Naive thymus-derived CD4-positive, alpha-beta T cell (primary cell): Measurements from ENCODE around the gene SSBP1. TPM values are rescaled to one million over a fixed set of nuclear protein-coding genes. Genes with fewer than 3 reads are reported as not detected.
"Not testable (repeated sequence)": the region's sequence is repeated elsewhere in the genome, so short reads cannot be mapped to it uniquely, and the experiment has no call there.

Experiments used
- ATAC-seq: fragments of 150-1000 bp; cut with Tn5 transposase; 2 replicates; pipeline ENCODE4 v1.10.0; 2021; ENCODE audit warnings: mild to moderate bottlenecking, moderate library complexity
- CTCF ChIA-PET: fragments of 350-600 bp; sonication (Branson Sonifier 250); formaldehyde crosslinking; loops from one replicate; lab custom pipeline; 2021; ENCODE audit warnings: antibody characterized with exemption; lab: Charles Lee
- POLR2A ChIA-PET: fragments of 350-600 bp; sonication (Branson Sonifier 250); formaldehyde crosslinking; loops from one replicate; lab custom pipeline; 2021; ENCODE audit warnings: antibody characterized with exemption, inconsistent platforms; lab: Charles Lee
- DNase-seq, 9 donors: peaks; one replicate each; pipeline versions ENCODE4 v3.0.0 to v3.0.0-alpha.2; 2020 to 2022; ENCODE audit warnings: mixed read lengths in 1 of 9
- H3K27ac ChIP-seq: one replicate; pipeline ENCODE4 v1.7.0; 2013; ENCODE audit warnings: mild to moderate bottlenecking, low read depth, low read length, moderate library complexity
- H3K27me3 ChIP-seq, 2 donors: one replicate each; pipeline ENCODE4 v1.7.0; 2013; ENCODE audit warnings: low read length in 2 of 2, mild to moderate bottlenecking in 2 of 2, moderate library complexity in 2 of 2; ENCODE audit not compliant: control insufficient read depth in 2 of 2, insufficient read depth in 2 of 2
- H3K36me3 ChIP-seq, 3 experiments: 1 replicate in 2 of 3; 2 replicates in 1 of 3; pipeline ENCODE4 v1.7.0; 2013; ENCODE audit warnings: low read length in 3 of 3, mild to moderate bottlenecking in 3 of 3, moderate library complexity in 1 of 3; ENCODE audit not compliant: insufficient read depth in 3 of 3, control insufficient read depth in 2 of 3
- H3K4me1 ChIP-seq, 2 donors: one replicate each; pipeline ENCODE4 v1.7.0; 2013; ENCODE audit warnings: low read length in 2 of 2, mild to moderate bottlenecking in 2 of 2, moderate library complexity in 1 of 2; ENCODE audit not compliant: control insufficient read depth in 2 of 2, insufficient read depth in 2 of 2
- H3K4me3 ChIP-seq: 2 replicates; pipeline ENCODE4 v1.7.0; 2013; ENCODE audit warnings: mild to moderate bottlenecking, low read length
- H3K9me3 ChIP-seq, 3 experiments: 1 replicate in 2 of 3; 2 replicates in 1 of 3; pipeline ENCODE4 v1.7.0; 2013; ENCODE audit warnings: low read length in 3 of 3; ENCODE audit not compliant: control insufficient read depth in 2 of 3
- H3K27ac Mint-ChIP-seq, 9 donors: one replicate each; pipeline ENCODE4 v1.8.0; 2020 to 2022; ENCODE audit warnings: mixed read lengths in 9 of 9, mild to moderate bottlenecking in 8 of 9, moderate library complexity in 5 of 9, inconsistent platforms in 2 of 9
- H3K27me3 Mint-ChIP-seq, 5 donors: one replicate each; pipeline ENCODE4 v1.8.0; 2021 to 2022; ENCODE audit warnings: mixed read lengths in 5 of 5, mild to moderate bottlenecking in 1 of 5
- H3K36me3 Mint-ChIP-seq, 5 donors: one replicate each; pipeline ENCODE4 v1.8.0; 2020 to 2022; ENCODE audit warnings: mixed read lengths in 5 of 5, mild to moderate bottlenecking in 3 of 5, inconsistent platforms in 1 of 5
- H3K4me1 Mint-ChIP-seq, 7 donors: one replicate each; pipeline ENCODE4 v1.8.0; 2020 to 2022; ENCODE audit warnings: mixed read lengths in 7 of 7, mild to moderate bottlenecking in 3 of 7, inconsistent platforms in 1 of 7
- H3K4me3 Mint-ChIP-seq, 10 donors: one replicate each; pipeline ENCODE4 v1.8.0; 2020 to 2022; ENCODE audit warnings: mild to moderate bottlenecking in 10 of 10, mixed read lengths in 10 of 10, moderate library complexity in 6 of 10, inconsistent platforms in 2 of 10
- H3K9me3 Mint-ChIP-seq, 11 donors: one replicate each; pipeline ENCODE4 v1.8.0; 2020 to 2022; ENCODE audit warnings: mixed read lengths in 11 of 11, mild to moderate bottlenecking in 4 of 11, inconsistent platforms in 1 of 11, moderate library complexity in 1 of 11
- intact Hi-C, 2 donors: fragments of 100-400 bp; cut with micrococcal nuclease; formaldehyde crosslinking; loops; one replicate each; pipeline ENCODE4 v1.15.1; 2023
- polyA plus RNA-seq, 2 donors: library from polyadenylated mRNA; unstranded; fragments of 300-500 nt; fragmentation: Illumina TruSeq; gene quantifications; one replicate each; pipeline ENCODE4 v1.2.3, GENCODE V29; 2021
- total RNA-seq, 6 experiments: library from RNA in 5 of 6; stranded (reverse) in 5 of 6; gene quantifications; 1 replicate in 5 of 6; 2 replicates in 1 of 6; pipeline ENCODE4 v1.2.3 and lab custom pipeline; 2021 to 2026

The SSBP1 gene, protein sequence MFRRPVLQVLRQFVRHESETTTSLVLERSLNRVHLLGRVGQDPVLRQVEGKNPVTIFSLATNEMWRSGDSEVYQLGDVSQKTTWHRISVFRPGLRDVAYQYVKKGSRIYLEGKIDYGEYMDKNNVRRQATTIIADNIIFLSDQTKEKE
- total RNA-seq, result 100 to 1,000 TPM in 3 of 5 experiments, 10 to 100 TPM in 2; 86.4 to 148 (median 107) TPM
- polyA plus RNA-seq, result 100 to 1,000 TPM; 299 to 360 TPM
- total RNA-seq (lab: John Stamatoyannopoulos, UW), result 47.8 reads per million, percentile 70 among the genes with 10 or more reads in this experiment

DNA sequence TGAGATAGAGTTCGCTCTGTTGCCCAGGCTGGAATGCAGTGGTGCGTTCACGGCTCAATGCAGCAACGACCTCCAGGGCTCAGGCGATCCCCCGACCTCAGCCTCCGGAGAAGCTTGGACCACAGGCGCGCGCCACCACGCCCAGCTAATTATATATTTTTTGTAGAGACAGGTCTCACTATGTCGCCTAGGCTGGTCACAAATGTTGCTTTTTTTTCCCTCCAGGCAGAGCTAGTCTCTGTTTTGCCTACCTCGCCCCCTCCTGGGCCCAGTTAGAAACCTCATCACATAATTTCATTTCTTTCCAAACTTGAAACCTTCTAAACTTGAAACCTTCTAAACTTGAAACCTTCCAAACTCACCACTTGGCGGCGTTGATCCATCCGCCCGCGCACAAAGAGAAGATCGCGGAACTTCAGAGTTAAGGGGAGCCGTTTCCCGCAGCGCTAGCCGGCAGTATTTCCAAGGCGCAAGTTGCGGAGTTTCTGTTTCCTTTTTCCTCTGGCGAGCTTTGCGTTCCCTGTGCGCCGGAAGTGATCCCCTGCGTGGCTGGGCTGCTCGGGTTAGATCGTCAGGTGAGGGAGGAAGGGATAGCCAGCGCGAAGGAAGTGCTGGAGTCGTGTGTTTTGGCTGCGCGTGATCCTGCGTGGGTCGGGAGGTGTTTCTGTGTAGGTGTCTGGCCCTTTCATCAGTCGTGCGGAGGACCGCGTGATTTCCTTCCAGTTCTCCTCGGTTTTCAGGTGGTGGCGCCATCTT lies at the start of gene SSBP1:
Gene SSBP1, plus strand, starts transcription at position 523 of the 756 bp plus-strand sequence. CDS start 809 bp downstream, outside the sequence.
- peaks cover 0 to 2% (median 0%) of the 10 kb centered on the region in 11 donors for H3K9me3 Mint-ChIP-seq
- CTCF ChIA-PET, result interaction anchor here (0.6 to 2.8 kb wide), 12 partner anchors 12 to 88 kb away, joined by 3 to 31 read pairs (median 4); partner anchors contain the start of gene DENND11
- peak within 1 kb of the TSS; percentile 92 to 100 (median 98) for H3K4me3 Mint-ChIP-seq
- Histone ChIP-seq H3K27ac (peak within 1 kb of the TSS; percentile 77), H3K27me3 (no peaks in the 10 kb centered on the region), H3K9me3 (no peaks in the 10 kb centered on the region), H3K36me3 (peaks cover 0 to 27% (median 10%) of the 10 kb centered on the region in 3 experiments), H3K4me1 (peaks cover 21 to 22% of the 10 kb centered on the region in 2 donors), H3K4me3 (peak within 1 kb of the TSS; percentile 84)
- H3K27ac Mint-ChIP-seq, result peak within 1 kb of the TSS; percentile 95 to 99 (median 98)
- DNase-seq, result peak; percentile 72 to 95 (median 93)
- peak; percentile 94 for ATAC-seq
- H3K27me3 Mint-ChIP-seq, result no peaks in the 10 kb centered on the region
- peaks cover 12 to 23% (median 17%) of the 10 kb centered on the region in 5 donors for H3K36me3 Mint-ChIP-seq
- H3K4me1 Mint-ChIP-seq, result peaks cover 18 to 63% (median 56%) of the 10 kb centered on the region in 7 donors
- POLR2A ChIA-PET, result interaction anchor here (0.6 to 5.7 kb wide), 16 partner anchors 16 to 1512 kb away, joined by 3 to 59 read pairs (median 4); partner anchors contain the start of genes AGK, DENND11 and MRPS33
- intact Hi-C loops, result loop anchor here (1.0 to 5.0 kb wide), 19 partner anchors 14 to 1550 kb away; partner anchors contain the start of genes AGK (in 2 of the 2), BRAF (in 2 of the 2), MKRN1 (in 2 of the 2) and MRPS33 (in 2 of the 2)

DNA sequence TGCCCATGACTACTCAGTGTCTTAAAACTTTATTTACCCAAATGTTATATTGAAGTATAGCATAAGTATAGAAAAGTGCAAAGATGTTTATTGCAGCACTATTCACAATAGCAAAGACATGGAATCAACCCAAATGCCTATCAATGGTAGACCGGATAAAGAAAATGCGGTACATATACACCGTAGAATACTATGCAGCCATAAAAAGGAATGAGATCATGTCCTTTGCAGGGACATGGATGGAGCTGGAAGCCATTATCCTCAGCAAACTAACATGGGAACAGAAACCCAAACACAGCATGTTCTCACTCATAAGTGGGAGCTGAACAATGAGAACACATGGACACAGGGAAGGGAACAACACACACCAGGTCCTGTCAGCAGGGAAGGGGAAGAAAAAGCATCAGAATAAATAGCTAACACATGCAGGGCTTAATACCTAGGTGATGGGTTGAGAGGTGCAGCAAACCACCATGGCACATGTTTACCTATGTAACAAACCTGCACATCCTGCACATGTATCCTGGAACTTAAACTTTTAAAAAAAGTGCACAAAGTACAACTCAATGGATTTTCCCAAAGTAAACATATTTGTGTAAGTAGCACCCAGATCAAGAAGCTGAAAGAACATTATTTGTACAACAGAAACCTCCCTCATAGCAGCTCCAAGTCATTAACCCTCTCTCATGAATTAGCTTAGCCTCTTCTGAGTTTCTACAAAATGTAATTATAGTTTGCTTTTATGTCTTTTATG lies 48.9 kb upstream of the SSBP1 start:
- peaks cover 4 to 30% (median 25%) of the 10 kb centered on the region in 5 donors for H3K36me3 Mint-ChIP-seq
- H3K4me1 Mint-ChIP-seq, result peaks cover 18 to 65% (median 37%) of the 10 kb centered on the region in 7 donors
- H3K4me3 ChIP-seq, DNase-seq, H3K27ac ChIP-seq, H3K27me3 ChIP-seq, H3K4me3 Mint-ChIP-seq, ATAC-seq, intact Hi-C loops, H3K4me1 ChIP-seq, H3K9me3 ChIP-seq, H3K27me3 Mint-ChIP-seq, H3K9me3 Mint-ChIP-seq: not testable (repeated sequence)
- peak overlapping the region in 2 of 9 donors; percentile 15 to 58 for H3K27ac Mint-ChIP-seq
- ChIA-PET POLR2A (interaction anchor here (0.6 to 1.0 kb wide), 2 partner anchors 10 to 32 kb away, joined by 3 read pairs; no protein-coding TSS in a partner anchor), CTCF (interaction anchor here (1.3 kb wide), 1 partner anchor 35 kb away, joined by 3 read pairs; no protein-coding TSS in a partner anchor)
- peaks cover 0 to 18% (median 4%) of the 10 kb centered on the region in 3 experiments for H3K36me3 ChIP-seq

DNA sequence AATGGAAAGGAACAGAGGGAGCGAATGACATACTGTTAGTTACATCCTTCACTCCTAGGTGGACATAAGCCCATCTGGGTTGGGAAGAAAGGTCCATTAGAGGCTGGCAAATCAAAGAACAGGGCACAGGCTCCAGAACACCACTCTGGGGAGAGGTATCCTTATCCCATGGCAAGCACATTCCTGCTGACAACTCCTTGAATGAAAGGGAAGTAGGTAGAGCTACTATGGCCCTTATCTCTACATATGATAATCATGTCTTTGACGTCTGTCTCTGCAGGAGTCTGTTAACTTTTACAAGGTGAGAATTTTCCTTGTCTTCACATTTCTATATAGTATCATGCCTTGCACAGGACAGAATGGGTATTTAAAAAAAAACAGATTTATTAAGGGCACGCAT lies 46.6 kb upstream of the SSBP1 start:
- H3K4me3 ChIP-seq, result no peak overlapping the region
- H3K4me1 ChIP-seq, result peaks cover 0 to 9% of the 10 kb centered on the region in 2 donors
- Mint-ChIP-seq H3K4me1 (peaks cover 23 to 88% (median 57%) of the 10 kb centered on the region in 7 donors), H3K27me3 (no peaks in the 10 kb centered on the region), H3K27ac (no peak overlapping the region), H3K36me3 (peaks cover 0 to 24% (median 7%) of the 10 kb centered on the region in 5 donors), H3K9me3 (peaks cover 0 to 2% (median 0%) of the 10 kb centered on the region in 11 donors), H3K4me3 (no peak overlapping the region)
- CTCF ChIA-PET, result no interaction called here
- POLR2A ChIA-PET, result no interaction called here
- DNase-seq (no peak), ATAC-seq (no peak)
- H3K9me3 ChIP-seq, result no peaks in the 10 kb centered on the region
- intact Hi-C loops, result no loop called here
- H3K27me3 ChIP-seq, result no peaks in the 10 kb centered on the region
- H3K27ac ChIP-seq, result no peak overlapping the region
- H3K36me3 ChIP-seq, result peaks cover 0 to 2% (median 0%) of the 10 kb centered on the region in 3 experiments

DNA sequence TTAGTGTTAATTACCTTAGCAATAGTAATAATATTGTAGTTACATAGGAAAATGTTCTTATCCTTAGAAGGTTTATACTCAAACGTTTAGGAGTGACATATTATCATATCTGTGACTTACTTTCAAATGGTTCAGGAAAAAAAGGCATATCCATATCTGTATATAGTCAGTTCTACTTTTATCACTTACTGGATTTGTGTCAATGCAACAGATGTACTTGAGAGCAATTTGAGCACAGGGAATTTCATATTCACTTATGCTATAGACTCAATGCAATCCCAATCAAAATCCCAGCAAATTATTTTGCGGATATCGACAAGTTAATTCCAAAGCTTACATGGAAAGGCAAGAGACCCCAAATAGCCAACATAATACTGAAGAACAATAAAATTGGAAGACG lies 46.2 kb upstream of the SSBP1 start:
- no peaks in the 10 kb centered on the region for H3K27me3 Mint-ChIP-seq
- intact Hi-C loops, result no loop called here
- H3K9me3 Mint-ChIP-seq, result peaks cover 0 to 2% (median 0%) of the 10 kb centered on the region in 11 donors
- H3K4me3 Mint-ChIP-seq, result no peak overlapping the region
- CTCF ChIA-PET, result no interaction called here
- Histone ChIP-seq H3K4me1 (peaks cover 0 to 9% of the 10 kb centered on the region in 2 donors), H3K27ac (no peak overlapping the region), H3K36me3 (no peaks in the 10 kb centered on the region), H3K4me3 (no peak overlapping the region), H3K9me3 (no peaks in the 10 kb centered on the region), H3K27me3 (no peaks in the 10 kb centered on the region)
- peak overlapping the region in 1 of 9 donors; percentile 46 for H3K27ac Mint-ChIP-seq
- no peak for DNase-seq
- H3K36me3 Mint-ChIP-seq, result peaks cover 0 to 20% (median 3%) of the 10 kb centered on the region in 5 donors
- H3K4me1 Mint-ChIP-seq, result peaks cover 23 to 89% (median 59%) of the 10 kb centered on the region in 7 donors
- POLR2A ChIA-PET, result no interaction called here
- ATAC-seq, result no peak

DNA sequence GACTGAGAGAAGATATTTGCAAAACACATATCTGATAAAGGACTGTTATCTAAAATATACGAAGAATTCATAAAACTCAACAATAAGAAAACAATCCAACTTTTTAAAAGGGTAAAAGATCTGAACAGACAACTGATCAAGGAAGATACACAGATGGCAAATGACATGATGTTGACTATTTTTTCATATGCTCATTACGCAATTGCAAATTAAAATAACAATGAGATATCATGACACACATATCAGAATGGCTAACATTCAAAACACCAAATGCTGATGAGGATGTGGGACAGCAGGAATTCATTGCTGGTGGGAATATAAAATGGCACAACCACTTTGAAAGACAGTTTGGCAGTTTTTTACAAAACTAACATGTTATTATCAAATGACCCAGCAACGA lies 45.1 kb upstream of the SSBP1 start:
- DNase-seq (no peak), ATAC-seq (no peak)
- no peaks in the 10 kb centered on the region for H3K27me3 Mint-ChIP-seq
- POLR2A ChIA-PET, result interaction anchor here (1.1 kb wide), 1 partner anchor 11 kb away, joined by 4 read pairs; no protein-coding TSS in a partner anchor
- CTCF ChIA-PET, result interaction anchor here (1.2 kb wide), 1 partner anchor 45 kb away, joined by 3 read pairs; the partner anchor contains the start of gene SSBP1
- no peaks in the 10 kb centered on the region for H3K36me3 ChIP-seq
- H3K4me3 Mint-ChIP-seq, result no peak overlapping the region
- H3K4me3 ChIP-seq, result no peak overlapping the region
- H3K4me1 ChIP-seq, result peaks cover 0 to 12% of the 10 kb centered on the region in 2 donors
- H3K27ac ChIP-seq, result no peak overlapping the region
- H3K9me3 Mint-ChIP-seq, result peaks cover 0 to 2% (median 0%) of the 10 kb centered on the region in 11 donors
- no peaks in the 10 kb centered on the region for H3K27me3 ChIP-seq
- intact Hi-C loops, result loop anchor here in 1 of 2 donors (1.0 kb wide), 1 partner anchor 9 kb away; the partner anchor contains the start of gene DENND11
- H3K4me1 Mint-ChIP-seq, result peaks cover 29 to 94% (median 67%) of the 10 kb centered on the region in 7 donors
- H3K36me3 Mint-ChIP-seq, result peaks cover 0 to 19% (median 0%) of the 10 kb centered on the region in 5 donors
- peak overlapping the region in 1 of 9 donors; percentile 2 for H3K27ac Mint-ChIP-seq
- H3K9me3 ChIP-seq, result no peaks in the 10 kb centered on the region
